DMS 273 treated with DMSO at 0.1 percent for 48 hours (cell line): ENCODE results near the gene RETN.

Source experiments
- DNase-seq: peaks from one replicate; lab custom pipeline; 2025; lab: John Stamatoyannopoulos, UW

The RETN gene, protein sequence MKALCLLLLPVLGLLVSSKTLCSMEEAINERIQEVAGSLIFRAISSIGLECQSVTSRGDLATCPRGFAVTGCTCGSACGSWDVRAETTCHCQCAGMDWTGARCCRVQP

DNA sequence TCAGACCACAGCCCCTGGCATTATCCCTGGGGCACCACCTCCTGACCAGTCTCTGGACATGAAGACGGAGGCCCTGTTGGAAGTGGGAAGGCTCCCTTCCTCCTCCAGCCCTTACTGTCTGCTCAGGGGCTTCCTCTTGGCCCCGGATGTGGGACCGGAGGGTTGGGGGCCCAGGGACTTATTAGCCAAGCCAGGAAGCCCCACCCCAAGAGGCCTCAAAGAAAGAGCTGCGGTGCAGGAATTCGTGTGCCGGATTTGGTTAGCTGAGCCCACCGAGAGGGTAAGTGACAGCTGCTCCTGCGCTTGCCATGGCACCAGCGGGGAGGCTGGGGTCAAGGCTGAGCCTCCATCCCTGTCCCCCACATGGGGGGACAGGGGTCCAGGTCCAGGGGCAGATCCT, at the start of gene RETN:
Gene RETN (plus strand): TSS at position 208 of the 400 bp plus-strand sequence. CDS start 278 bp downstream, outside the sequence.
- DNase-seq = no peak

GRCh38 chr19:7619671-7620441, 49.0 kb upstream of the RETN start:
- DNase-seq = no peak

GRCh38 chr19:7620442-7621412, 48.1 kb upstream of the RETN start:
- no peak for DNase-seq

DNA sequence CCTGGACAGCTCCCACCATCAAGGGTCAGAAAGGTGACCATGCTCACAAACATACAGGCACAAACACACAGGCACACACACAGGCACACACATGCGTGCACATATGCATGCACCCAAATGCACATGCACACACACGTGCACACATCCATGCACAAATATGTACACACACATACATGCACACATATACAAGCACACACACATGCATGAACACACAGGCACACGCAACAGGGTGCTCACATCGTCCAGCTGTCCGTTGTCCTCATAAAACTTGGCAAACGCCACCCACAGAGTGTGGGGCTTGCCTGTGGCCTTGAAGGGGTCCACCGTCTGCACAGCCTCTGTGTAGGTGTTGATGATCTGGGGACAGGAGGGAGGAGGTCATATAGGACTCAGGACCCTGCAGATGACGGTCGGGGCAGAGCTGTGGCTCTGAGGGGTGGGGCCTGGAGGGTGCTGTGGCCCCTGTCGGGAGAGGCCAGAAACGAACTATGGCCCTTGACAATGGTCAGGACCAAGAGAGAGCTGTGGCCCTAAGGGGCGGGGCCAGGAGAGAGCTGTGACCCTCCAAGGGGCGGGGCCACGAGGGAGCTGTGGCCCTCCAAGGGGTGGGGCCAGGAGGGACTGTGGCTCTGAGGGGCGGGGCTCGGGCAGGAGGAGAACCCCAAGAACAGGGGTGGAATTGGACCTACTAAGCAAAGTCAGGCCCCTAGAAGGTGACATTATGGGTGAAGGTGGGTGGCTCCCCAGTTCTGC, 45.7 kb upstream of the RETN start:
- no peak for DNase-seq

DNA sequence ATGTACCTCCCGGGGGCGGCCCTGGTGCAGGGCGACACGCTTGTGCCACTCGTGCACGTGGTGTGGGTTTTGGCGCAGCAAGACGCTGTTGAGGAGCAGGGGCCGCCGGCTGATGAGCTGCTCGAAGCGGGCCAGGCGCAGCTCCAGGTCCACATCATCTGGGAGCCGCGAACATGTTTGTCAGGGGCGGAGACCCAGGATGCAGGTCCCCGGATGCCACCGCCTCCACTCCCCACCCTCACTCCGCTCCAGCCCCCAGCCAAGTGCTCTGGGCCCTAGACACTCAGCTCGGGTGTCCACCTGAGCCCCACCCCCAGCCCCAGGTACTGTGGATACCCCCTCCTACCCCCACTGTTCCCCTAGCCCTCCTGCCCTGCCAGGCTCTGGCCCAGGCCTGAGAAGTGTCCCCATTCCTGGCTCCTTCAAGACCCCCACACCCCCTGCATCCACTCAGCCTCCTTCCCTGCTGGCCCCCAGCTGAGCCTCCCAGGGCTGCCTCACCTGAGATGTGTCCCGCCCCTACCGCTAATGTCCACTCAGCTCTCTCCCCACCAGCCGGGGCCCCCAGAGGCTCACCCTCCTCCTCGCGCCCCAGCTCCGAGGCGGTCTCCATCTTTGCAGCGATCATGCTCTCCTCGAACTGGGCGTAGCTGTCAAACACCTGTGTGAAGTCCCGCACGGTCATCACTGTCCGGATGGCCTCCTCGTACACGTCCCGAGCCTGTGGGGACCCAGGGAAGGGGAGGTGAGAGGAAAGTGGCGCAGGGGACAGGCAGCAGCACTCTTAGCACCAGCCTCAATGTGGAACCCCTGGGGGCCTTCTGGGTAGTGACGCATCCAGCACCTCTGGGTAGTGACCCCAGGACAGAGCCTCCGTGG, 44.9 kb upstream of the RETN start:
- DNase-seq = no peak

GRCh38 chr19:7624810-7625209, 44.0 kb upstream of the RETN start:
- no peak for DNase-seq

GRCh38 chr19:7625763-7626372, 43.0 kb upstream of the RETN start:
- DNase-seq = no peak

GRCh38 chr19:7627166-7627565, 41.7 kb upstream of the RETN start:
- no peak for DNase-seq

- DNase-seq = no peak
Measured at GRCh38 chr19:7628589-7629311, 40.1 kb upstream of the RETN start.

- peak; percentile 98 for DNase-seq
Measured at GRCh38 chr19:7629347-7630054, 39.3 kb upstream of the RETN start, which contains the start of the genes PET100 and XAB2. TSS of gene PET100 (plus strand) at chr19:7629793. CDS start at chr19:7629834, 41 bp downstream. TSS of gene XAB2 (minus strand) at chr19:7629545. CDS start at chr19:7629527, 18 bp downstream.

- no peak for DNase-seq
Measured at GRCh38 chr19:7631577-7631976, 37.3 kb upstream of the RETN start.

- no peak for DNase-seq
Measured at GRCh38 chr19:7632340-7633203, 36.3 kb upstream of the RETN start.

DNA sequence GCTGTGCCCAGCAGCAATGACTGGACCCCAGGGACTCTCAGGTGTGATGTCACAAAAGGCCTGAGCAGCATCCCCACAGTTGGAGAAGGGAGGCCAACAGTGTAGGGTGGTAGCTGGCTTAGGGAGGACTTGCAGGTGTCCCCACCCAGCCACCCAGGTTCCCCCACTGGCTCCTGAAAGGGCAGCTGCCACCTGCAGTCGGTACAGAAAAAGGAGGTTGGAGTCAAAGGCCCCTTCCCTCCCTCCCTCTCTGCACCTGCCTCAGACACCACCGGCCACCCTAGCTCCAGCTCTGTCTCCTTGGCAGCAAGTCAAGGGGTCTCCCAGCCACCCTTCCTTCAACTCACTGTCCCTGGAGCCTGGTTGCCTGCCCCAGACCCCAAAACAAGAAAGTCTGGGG, 35.2 kb upstream of the RETN start, which contains the start of gene PCP2:
Gene PCP2 (minus strand): TSS at position 22 of the 400 bp plus-strand sequence. CDS start 262 bp downstream, outside the sequence.
- no peak for DNase-seq

GRCh38 chr19:7635670-7636069, 33.2 kb upstream of the RETN start:
- DNase-seq = no peak

DNA sequence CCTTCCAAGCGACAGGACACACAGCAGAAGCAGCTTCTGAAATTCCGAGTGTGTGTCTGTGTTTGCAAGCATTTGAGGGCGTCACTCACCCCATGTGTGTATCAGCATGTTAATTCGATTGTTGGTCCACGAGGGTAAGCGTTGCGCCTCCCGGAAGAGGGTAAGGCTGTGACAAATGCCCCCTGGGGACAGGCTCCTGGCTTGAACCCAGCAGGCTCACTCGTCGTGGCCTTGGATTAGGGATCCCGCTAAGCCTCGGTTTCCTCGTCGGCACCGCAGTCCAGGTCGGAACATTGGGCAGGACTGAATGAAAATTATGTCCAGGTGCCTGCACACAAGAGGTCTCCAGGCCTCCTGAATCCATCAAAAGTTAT, 32.5 kb upstream of the RETN start:
- DNase-seq = no peak

- DNase-seq = no peak
Measured at GRCh38 chr19:7636691-7637373, 32.0 kb upstream of the RETN start, which contains the start of gene STXBP2. TSS of gene STXBP2 (plus strand) at chr19:7637110. CDS start at chr19:7637150, 40 bp downstream.
